ENCODE data around the gene CNPY1.

Gene CNPY1

DNA sequence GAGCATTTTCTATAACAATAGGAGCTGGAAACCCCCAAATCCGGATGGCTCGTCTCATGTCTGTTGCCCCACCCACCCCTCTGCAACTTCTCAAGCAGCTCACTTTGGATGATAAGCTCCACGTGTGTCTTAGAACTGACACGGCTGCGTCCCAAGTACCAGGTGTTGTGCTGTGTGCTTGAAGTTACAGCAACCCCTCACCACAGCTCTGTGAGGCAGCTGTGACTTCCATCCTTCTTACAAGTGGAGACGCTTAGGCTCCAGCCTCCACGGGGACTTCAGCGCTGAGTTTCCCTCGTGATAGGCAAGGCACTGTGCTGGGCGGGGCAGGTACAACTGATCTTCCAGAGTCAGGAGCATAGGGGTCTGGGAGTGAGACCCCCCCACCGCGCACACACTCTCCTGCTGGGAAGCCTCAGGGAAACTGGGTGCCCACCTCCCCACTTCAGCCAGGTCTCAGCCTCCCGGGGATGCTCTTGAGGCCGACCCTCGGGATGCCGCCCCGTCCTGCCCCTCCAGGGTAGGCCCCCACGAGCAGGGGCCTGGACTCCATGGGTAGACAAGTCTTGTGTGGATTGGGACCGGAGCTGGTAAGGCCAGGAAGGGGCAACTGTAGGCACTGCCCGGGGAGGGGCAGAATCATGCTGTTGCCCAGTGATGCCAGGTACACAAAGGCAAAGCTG is 57.1 kb downstream of the CNPY1 start:
- H3K4me3 ChIP-seq (ENCODE audit: low read depth, low read length): no peak overlapping the region
- TF ChIP-seq, protein P1, sequence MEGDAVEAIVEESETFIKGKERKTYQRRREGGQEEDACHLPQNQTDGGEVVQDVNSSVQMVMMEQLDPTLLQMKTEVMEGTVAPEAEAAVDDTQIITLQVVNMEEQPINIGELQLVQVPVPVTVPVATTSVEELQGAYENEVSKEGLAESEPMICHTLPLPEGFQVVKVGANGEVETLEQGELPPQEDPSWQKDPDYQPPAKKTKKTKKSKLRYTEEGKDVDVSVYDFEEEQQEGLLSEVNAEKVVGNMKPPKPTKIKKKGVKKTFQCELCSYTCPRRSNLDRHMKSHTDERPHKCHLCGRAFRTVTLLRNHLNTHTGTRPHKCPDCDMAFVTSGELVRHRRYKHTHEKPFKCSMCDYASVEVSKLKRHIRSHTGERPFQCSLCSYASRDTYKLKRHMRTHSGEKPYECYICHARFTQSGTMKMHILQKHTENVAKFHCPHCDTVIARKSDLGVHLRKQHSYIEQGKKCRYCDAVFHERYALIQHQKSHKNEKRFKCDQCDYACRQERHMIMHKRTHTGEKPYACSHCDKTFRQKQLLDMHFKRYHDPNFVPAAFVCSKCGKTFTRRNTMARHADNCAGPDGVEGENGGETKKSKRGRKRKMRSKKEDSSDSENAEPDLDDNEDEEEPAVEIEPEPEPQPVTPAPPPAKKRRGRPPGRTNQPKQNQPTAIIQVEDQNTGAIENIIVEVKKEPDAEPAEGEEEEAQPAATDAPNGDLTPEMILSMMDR (IDR thresholded peaks at IDR 0.05; ENCODE audit: borderline replicate concordance, insufficient read depth, low read depth, low read length): no peak

DNA sequence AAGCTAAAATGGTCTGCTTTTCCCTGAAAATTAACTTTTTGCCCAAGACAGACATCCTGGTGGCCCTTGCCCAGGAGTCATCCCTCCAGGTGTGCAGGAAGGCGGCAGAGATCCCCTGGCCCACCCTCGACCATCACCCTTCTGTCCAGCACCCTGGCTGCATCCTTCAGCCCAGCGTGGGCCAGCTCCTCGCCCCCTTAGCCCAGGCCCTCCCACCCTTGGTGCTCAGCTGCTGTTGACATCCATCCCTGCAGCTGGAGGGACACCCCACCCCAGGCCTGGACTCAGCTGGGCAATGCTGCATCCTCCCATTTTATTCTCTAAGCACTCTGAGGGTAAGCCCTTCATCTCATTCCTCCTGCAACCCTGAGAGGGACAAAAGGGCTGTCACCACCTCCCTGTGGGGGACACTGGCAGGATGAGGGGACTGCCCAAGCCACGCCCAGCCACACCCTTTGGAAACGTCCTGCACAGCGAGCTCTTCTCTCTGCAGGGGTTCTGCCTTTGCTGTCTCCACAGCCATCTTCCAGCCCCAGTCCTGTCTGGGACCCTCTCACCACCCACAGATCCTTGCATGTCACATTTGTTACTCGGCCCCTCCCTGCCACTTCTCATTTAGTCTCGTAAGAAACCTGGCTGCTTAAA is 57.8 kb downstream of the CNPY1 start:
- no peak overlapping the region for H3K4me3 ChIP-seq (ENCODE audit: low read depth, low read length)
- TF ChIP-seq, protein P1 (IDR thresholded peaks at IDR 0.05; ENCODE audit: borderline replicate concordance, insufficient read depth, low read depth, low read length): no peak

DNA sequence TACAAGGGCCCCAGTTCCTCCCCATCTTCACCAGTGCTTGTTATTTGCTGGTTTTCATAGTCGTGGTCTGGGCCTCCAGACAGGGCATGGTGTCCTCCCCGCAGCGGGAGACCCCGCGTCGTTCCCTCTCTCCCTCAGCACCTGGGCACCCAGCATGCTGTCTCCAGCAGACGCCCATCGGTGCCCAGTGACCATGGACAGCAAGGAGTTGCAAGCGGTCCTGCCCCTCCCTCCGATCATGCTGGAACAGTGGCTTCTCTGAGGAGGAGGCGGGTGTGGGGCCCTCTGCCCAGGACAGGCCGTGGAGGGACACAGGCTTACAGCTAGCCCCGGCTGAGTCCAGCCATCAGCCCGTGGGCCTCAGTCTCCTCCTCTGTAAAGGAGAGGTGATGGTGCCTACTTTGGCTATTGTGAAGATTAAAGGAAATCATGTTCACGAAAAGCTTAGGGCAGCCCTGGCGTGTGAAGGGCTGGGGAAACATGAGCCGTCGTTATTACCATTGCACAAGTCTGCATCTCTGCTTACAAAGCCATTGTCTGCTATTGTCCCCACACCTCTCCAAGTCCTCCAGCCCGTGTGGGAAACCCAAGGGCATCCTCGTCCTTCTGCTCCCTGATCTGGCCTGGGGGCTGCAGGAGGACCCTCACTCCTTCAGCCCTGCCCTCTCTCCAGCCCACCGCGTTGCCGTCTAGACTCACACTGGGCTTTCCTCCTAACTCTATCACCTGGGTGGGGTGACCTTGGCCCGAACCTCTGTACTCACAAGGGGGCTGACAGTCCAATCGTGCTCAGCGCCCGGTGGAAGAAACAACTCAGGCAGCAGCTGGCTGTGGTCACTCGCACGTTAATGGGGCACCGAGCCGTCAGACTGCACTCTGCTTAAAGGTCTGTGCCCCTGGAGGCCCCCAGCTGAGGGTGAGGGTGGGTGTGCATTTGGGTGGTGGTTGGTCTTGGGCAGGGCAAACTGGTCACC is 58.6 kb downstream of the CNPY1 start:
- no peak overlapping the region for H3K4me3 ChIP-seq (ENCODE audit: low read depth, low read length)
- TF ChIP-seq, protein P1 (IDR thresholded peaks at IDR 0.05; ENCODE audit: borderline replicate concordance, insufficient read depth, low read depth, low read length): no peak

DNA sequence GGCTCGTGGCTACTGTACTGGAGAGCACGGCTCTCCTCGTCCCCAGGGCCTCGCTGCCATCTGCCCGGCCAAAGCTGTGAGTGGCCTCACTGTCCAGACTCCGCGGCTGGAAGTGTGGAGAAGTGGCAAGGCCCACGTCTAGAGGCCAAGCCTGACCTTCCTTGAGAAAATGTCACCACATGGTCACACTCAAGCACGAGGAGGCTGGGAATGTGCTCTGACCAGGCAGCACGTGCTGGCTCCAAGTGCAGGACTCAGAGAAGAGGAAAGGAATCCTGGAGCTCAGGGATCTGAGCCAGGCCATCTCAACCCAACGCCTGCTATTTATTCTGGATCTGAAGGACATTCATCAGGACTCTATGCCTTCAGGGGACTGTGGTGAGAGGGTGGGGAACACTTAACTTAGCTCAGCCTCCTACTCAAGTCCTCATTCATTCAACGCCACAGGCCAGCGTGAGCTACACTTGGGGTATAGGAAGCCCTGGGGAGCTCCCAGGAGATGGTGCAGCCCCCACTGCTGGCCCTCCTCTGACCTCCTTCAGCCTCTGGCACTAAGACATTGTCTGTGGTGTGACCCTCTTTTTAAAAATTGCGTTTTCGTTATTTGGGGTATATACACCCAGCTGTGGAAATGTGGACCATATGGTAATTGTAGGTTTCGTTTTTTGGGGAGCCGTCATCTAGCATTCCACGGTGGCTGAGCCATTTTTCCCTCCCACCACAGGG is 59.4 kb downstream of the CNPY1 start:
- TF ChIP-seq, protein P1 (IDR thresholded peaks at IDR 0.05; ENCODE audit: borderline replicate concordance, insufficient read depth, low read depth, low read length): no peak
- no peak overlapping the region for H3K4me3 ChIP-seq (ENCODE audit: low read depth, low read length)

DNA sequence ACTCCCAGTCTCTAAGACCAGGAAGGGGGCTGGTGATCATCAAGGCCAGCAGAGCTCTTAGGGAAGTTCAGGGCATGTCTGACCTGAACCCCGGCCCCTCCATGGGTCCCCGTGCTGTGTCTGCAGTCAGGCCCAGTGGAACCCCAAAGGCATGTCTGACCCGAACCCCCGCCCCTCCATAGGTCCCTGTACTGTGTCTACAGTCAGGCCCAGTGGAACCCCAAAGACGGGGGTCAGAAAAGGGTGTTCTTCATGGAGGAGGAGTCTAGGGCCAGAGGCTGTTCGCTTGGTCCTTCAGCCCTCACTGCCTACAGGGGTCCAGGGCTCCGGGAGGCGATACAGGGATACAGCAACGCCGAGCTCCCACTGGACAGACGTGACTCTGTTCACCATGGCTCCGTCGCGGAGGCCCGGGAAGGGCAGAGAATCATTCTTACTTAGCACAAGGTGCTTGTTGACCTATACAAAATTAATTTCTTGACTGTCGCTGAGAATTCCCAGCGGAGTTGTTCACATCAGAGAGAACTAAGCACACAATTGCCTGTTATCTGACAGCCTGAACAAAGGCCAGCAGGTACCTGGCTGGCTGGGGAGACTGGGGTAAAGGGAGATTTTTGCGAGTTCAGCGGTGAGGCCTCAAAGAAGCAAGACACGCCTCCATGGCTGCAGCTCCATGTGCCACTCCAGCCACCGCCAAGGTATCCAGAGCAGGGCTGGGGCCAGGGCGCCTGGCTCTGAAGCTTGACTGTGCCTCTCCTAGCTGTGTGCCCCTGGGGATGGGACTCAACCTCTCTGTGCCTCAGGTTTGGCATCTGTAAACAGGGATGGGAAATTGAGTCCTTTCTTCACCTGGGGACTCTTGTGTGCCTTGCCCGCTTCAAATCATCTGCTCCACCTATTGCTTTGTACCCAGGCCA is 61.6 kb downstream of the CNPY1 start:
- TF ChIP-seq, protein P1 (IDR thresholded peaks at IDR 0.05; ENCODE audit: borderline replicate concordance, insufficient read depth, low read depth, low read length): no peak
- H3K4me3 ChIP-seq (ENCODE audit: low read depth, low read length): no peak overlapping the region

DNA sequence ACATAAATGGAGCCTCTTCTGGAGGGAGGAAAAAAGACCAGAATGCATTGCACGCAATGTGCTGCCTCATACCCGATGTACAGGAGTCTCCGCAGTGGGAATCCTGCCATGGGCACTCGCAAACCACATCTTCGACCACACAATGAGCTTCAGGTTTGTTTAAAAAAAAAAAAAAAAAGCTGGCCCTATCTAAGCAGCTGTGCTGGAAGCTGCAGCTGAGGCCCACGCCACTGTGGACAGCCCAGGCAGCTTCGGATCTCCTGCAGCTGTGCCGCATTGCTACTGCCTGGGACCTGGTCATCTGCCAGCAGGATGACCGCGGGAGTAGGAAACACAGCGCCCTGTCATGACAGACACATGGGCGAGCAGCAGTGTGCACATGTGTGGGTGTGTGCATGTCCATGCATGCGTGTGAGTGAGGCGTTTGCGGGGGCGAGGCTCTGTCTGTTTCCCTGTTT is 62.5 kb downstream of the CNPY1 start:
- no peak overlapping the region for H3K4me3 ChIP-seq (ENCODE audit: low read depth, low read length)
- TF ChIP-seq, protein P1 (IDR thresholded peaks at IDR 0.05; ENCODE audit: borderline replicate concordance, insufficient read depth, low read depth, low read length): no peak
